CD4-positive, alpha-beta T cell treated with Interleukin-2 at 100 ng/mL for 4 hours (primary cell): ENCODE results near the gene HOXD3.

Experiments used
- DNase-seq: peaks from one replicate; pipeline ENCODE4 v3.0.0-alpha.2; 2020; ENCODE audit warnings: low spot score

Gene HOXD3

GRCh38 chr2:176149481-176149938 lies 7.6 kb upstream of the HOXD3 start:
- no peak for DNase-seq

- DNase-seq: no peak
Measured at GRCh38 chr2:176149939-176150583, 7.0 kb upstream of the HOXD3 start.

GRCh38 chr2:176150584-176151441 lies 6.3 kb upstream of the HOXD3 start:
- DNase-seq: no peak

GRCh38 chr2:176151442-176152287 lies 5.4 kb upstream of the HOXD3 start, which contains the start of gene HOXD4:
HOXD4 (plus strand) TSS chr2:176151550; CDS start chr2:176151634, 84 bp downstream.
- no peak for DNase-seq

- no peak for DNase-seq
Measured at GRCh38 chr2:176152350-176153181, 4.5 kb upstream of the HOXD3 start.

- no peak for DNase-seq
Measured at GRCh38 chr2:176154576-176155252, 2.4 kb upstream of the HOXD3 start.

- DNase-seq: no peak
Measured at GRCh38 chr2:176155356-176156044, 1.6 kb upstream of the HOXD3 start.

- no peak for DNase-seq
Measured at GRCh38 chr2:176156301-176156806, 753 bp upstream of the HOXD3 start.

- DNase-seq: no peak
Measured at GRCh38 chr2:176157499-176158185, 535 bp downstream of the HOXD3 start.

- no peak for DNase-seq
Measured at GRCh38 chr2:176158186-176158591, 1.1 kb downstream of the HOXD3 start.

GRCh38 chr2:176158855-176159662 lies 2.0 kb downstream of the HOXD3 start:
- DNase-seq: no peak

GRCh38 chr2:176159663-176160250 lies 2.6 kb downstream of the HOXD3 start:
- no peak for DNase-seq

- no peak for DNase-seq
Measured at GRCh38 chr2:176160251-176160985, 3.3 kb downstream of the HOXD3 start.

GRCh38 chr2:176160986-176161824 lies 4.1 kb downstream of the HOXD3 start:
- no peak for DNase-seq

GRCh38 chr2:176161825-176162626 lies 4.9 kb downstream of the HOXD3 start:
- no peak for DNase-seq
